HepG2 (cell line): ENCODE measurements around the gene TRPC4AP. TPM values are rescaled to one million over a fixed set of nuclear protein-coding genes. Genes with fewer than 3 reads are reported as not detected.
A peak's percentile ranks its signal among the peaks of the same experiment; 100 is the strongest.
"Not testable (repeated sequence)": the region's sequence is repeated elsewhere in the genome, so short reads cannot be mapped to it uniquely, and the experiment has no call there.

ENCODE experiments used
- ATAC-seq: fragments of 200-7000 bp; cut with Tn5 transposase; 3 replicates; pipeline ENCODE4 v1.9.1; 2020; ENCODE audit warnings: mild to moderate bottlenecking, moderate library complexity
- BruUV-seq: library from RNA; stranded (reverse); fragments of 400-500 nt; replicated peaks from 2 replicates; lab custom pipeline; 2021; lab: Mats Ljungman, UMichigan
- CTCF ChIA-PET: fragments of 300-600 bp; formaldehyde crosslinking; extraction: SDS; loops from one replicate; lab custom pipeline; 2021; ENCODE audit warnings: low total read pairs, inconsistent platforms, low intra/inter-chr PET ratio; lab: Yijun Ruan, JAX
- POLR2A ChIA-PET: fragments of 350-600 bp; sonication (Branson Sonifier 250); formaldehyde crosslinking; loops from one replicate; lab custom pipeline; 2020; ENCODE audit warnings: antibody characterized with exemption, inconsistent platforms; lab: Yijun Ruan, JAX
- DNase-seq: peaks from one replicate; pipeline ENCODE4 v3.0.0-alpha.2; 2015; ENCODE audit warnings: low spot score
- FAIRE-seq: peaks from 3 replicates; lab custom pipeline; 2011; peaks lifted over from hg19 to GRCh38; lab: Jason Lieb, UNC
- H2AFZ ChIP-seq: one replicate; pipeline ENCODE4 v1.6.1; 2011; ENCODE audit warnings: low read length, inconsistent platforms
- H3K27ac ChIP-seq: fragments of 300-600 bp; 3 replicates; pipeline ENCODE4 v1.8.0; 2011; ENCODE audit warnings: mixed run types, mild to moderate bottlenecking, mixed read lengths, low read length, inconsistent platforms; ENCODE audit not compliant: insufficient read depth; ENCODE audit errors: extremely low read length
- H3K27me3 ChIP-seq, 2 experiments: fragments of 200-600 bp in 1 of 2; 2 replicates in 1 of 2; 3 replicates in 1 of 2; pipeline versions ENCODE4 v1.6.0 to v1.8.0; 2011; ENCODE audit warnings: low read length in 2 of 2, mild to moderate bottlenecking in 2 of 2, moderate library complexity in 2 of 2, inconsistent platforms in 1 of 2; ENCODE audit not compliant: insufficient read depth in 2 of 2, control insufficient read depth in 1 of 2
- H3K36me3 ChIP-seq, 2 experiments: fragments of 200-600 bp in 1 of 2; replicated peaks in 1 of 2; 2 replicates in 1 of 2; 3 replicates in 1 of 2; pipeline versions ENCODE4 v1.5.1 to v1.8.0; 2011; ENCODE audit warnings: low read length in 2 of 2, inconsistent platforms in 1 of 2; ENCODE audit not compliant: insufficient read depth in 2 of 2, control insufficient read depth in 1 of 2
- H3K4me1 ChIP-seq: 2 replicates; pipeline ENCODE4 v1.5.1; 2012; ENCODE audit warnings: low read length, inconsistent platforms; ENCODE audit not compliant: insufficient read depth
- H3K4me2 ChIP-seq: 2 replicates; pipeline ENCODE4 v1.6.0; 2011; ENCODE audit warnings: low read depth, low read length, inconsistent platforms
- H3K4me3 ChIP-seq, 3 experiments: fragments of 200-600 bp in 1 of 3; sonication (generic), shearing (Covaris generic) in 1 of 3; replicated peaks in 1 of 3; 2 replicates each; pipeline ENCODE4 v1.5.1; 2011 to 2016; ENCODE audit warnings: low read length in 3 of 3, inconsistent platforms in 2 of 3, low read depth in 2 of 3, mild to moderate bottlenecking in 2 of 3, control low read depth in 1 of 3, mixed read lengths in 1 of 3; ENCODE audit not compliant: insufficient read depth in 1 of 3
- H3K79me2 ChIP-seq: one replicate; pipeline ENCODE4 v1.6.1; 2011; ENCODE audit warnings: low read length, inconsistent platforms; ENCODE audit not compliant: insufficient read depth
- H3K9ac ChIP-seq: 2 replicates; pipeline ENCODE4 v1.6.0; 2011; ENCODE audit warnings: mild to moderate bottlenecking, low read depth, low read length, inconsistent platforms; ENCODE audit not compliant: insufficient read depth
- H3K9me3 ChIP-seq: 2 replicates; pipeline ENCODE4 v1.5.1; 2012; ENCODE audit warnings: mild to moderate bottlenecking, low read length
- H4K20me1 ChIP-seq: 2 replicates; pipeline ENCODE4 v1.6.0; 2011; ENCODE audit warnings: inconsistent platforms, mild to moderate bottlenecking, low read length, moderate library complexity; ENCODE audit not compliant: insufficient read depth
- CBX1 ChIP-seq: IDR thresholded peaks from one replicate; pipeline ENCODE4 v1.6.1; 2016; ENCODE audit warnings: antibody characterized with exemption, low read depth
- MED8 ChIP-seq: sonication (generic); formaldehyde crosslinking; IDR thresholded peaks from 2 replicates; pipeline ENCODE4 v1.8.1; 2023; ENCODE audit warnings: mild to moderate bottlenecking, missing genetic modification reagents; ENCODE audit not compliant: insufficient replicate concordance
- NR2F2 ChIP-seq: IDR thresholded peaks from 2 replicates; pipeline ENCODE4 v1.6.1; 2012; ENCODE audit warnings: low read depth, inconsistent platforms, borderline replicate concordance
- SMAD1 ChIP-seq: sonication (generic); formaldehyde crosslinking; IDR thresholded peaks from 2 replicates; pipeline ENCODE4 v1.4.0; 2020; ENCODE audit warnings: missing genetic modification reagents, low read depth, mild to moderate bottlenecking, borderline replicate concordance
- SP140L ChIP-seq: sonication (generic); formaldehyde crosslinking; IDR thresholded peaks from 2 replicates; pipeline ENCODE4 v1.4.0; 2020; ENCODE audit warnings: missing genetic modification reagents, borderline replicate concordance
- SPEN ChIP-seq: sonication (generic); formaldehyde crosslinking; IDR thresholded peaks from 2 replicates; pipeline ENCODE4 v1.5.1; 2020; ENCODE audit warnings: low read depth, mild to moderate bottlenecking, missing genetic modification reagents
- TSC22D2 ChIP-seq: sonication (generic); formaldehyde crosslinking; IDR thresholded peaks from 2 replicates; pipeline ENCODE4 v1.5.1; 2020; ENCODE audit warnings: missing genetic modification reagents, mild to moderate bottlenecking, borderline replicate concordance
- XRCC5 ChIP-seq: fragments of 200-400 bp; formaldehyde crosslinking; optimal IDR thresholded peaks from 2 replicates; pipeline ENCODE3; 2017; ENCODE audit warnings: mild to moderate bottlenecking, low read length
- YY1 ChIP-seq: IDR thresholded peaks from 2 replicates; pipeline ENCODE4 v1.6.1; 2011; ENCODE audit warnings: low read length, low read depth, moderate library complexity, mild to moderate bottlenecking; ENCODE audit not compliant: insufficient read depth, insufficient replicate concordance
- ZBTB1 ChIP-seq: sonication (generic); formaldehyde crosslinking; IDR thresholded peaks from 2 replicates; pipeline ENCODE4 v1.4.0; 2020; ENCODE audit warnings: missing genetic modification reagents, borderline replicate concordance
- ZMYM3 ChIP-seq: sonication (generic); formaldehyde crosslinking; IDR thresholded peaks from 2 replicates; pipeline ENCODE4 v1.5.1; 2020; ENCODE audit warnings: mild to moderate bottlenecking, missing genetic modification reagents
- ZNF101 ChIP-seq: sonication (generic); formaldehyde crosslinking; IDR thresholded peaks from 2 replicates; pipeline ENCODE4 v1.4.0; 2020; ENCODE audit warnings: mild to moderate bottlenecking, low read depth, missing genetic modification reagents, borderline replicate concordance
- ZNF737 ChIP-seq: sonication (generic); formaldehyde crosslinking; IDR thresholded peaks from 2 replicates; pipeline ENCODE4 v1.5.0; 2020; ENCODE audit warnings: missing genetic modification reagents, mild to moderate bottlenecking, borderline replicate concordance
- ZNF879 ChIP-seq: sonication (generic); formaldehyde crosslinking; IDR thresholded peaks from 2 replicates; pipeline ENCODE4 v1.8.1; 2023; ENCODE audit warnings: missing genetic modification reagents
- WGBS: methylation state at CpG from one replicate; pipeline ENCODE4 v1.1.6; 2017; ENCODE audit warnings: low lambda C conversion rate; 5-methylcytosine and 5-hydroxymethylcytosine counted together
- in situ Hi-C: cut with HindIII; loops from 2 replicates; pipeline ENCODE4 v1.10.0; 2017; ENCODE audit warnings: low pct_unique_long_range_greater_than_20kb; ENCODE audit not compliant: extremely low pct_ligation_motif_present
- intact Hi-C: fragments of 100-400 bp; cut with micrococcal nuclease; formaldehyde crosslinking; loops from one replicate; pipeline ENCODE4 v1.10.0; 2022; ENCODE audit not compliant: unreplicated experiment
- polyA plus RNA-seq, 8 experiments: library from polyadenylated mRNA; depleted of rRNA in 3 of 8; stranded (reverse) in 7 of 8; unstranded in 1 of 8; fragments of >200 nt; fragmentation: Illumina TruSeq in 4 of 8; extraction: Trizol in 4 of 8; gene quantifications; 2 replicates each; pipeline versions ENCODE4 v1.2.1 to v1.2.3, GENCODE V29; 2011 to 2016; ENCODE audit warnings: low read depth in 4 of 8, missing spikeins in 1 of 8, mixed read lengths in 1 of 8; ENCODE audit not compliant: insufficient read depth in 1 of 8
- total RNA-seq, 5 experiments: library from RNA; depleted of rRNA; stranded (reverse); fragments of >200 nt; fragmentation: Illumina TruSeq; extraction: Trizol; gene quantifications; 2 replicates each; pipeline ENCODE4 v1.2.3, GENCODE V29; 2016; ENCODE audit warnings: low read depth in 1 of 5
- TF ChIP-seq, protein P1 (sequence below): sonication (generic); formaldehyde crosslinking; IDR thresholded peaks from 2 replicates; pipeline ENCODE4 v1.4.0; 2020; ENCODE audit warnings: low read depth, mild to moderate bottlenecking, missing genetic modification reagents
- TF ChIP-seq, protein P2 (sequence below): sonication (generic); formaldehyde crosslinking; IDR thresholded peaks from 2 replicates; pipeline ENCODE4 v1.4.0; 2020; ENCODE audit warnings: missing genetic modification reagents

TRPC4AP gene
- total and polyA plus RNA-seq, 2 of the 13 experiments (the other 11 are each of a cell fraction or from before 2014, with no cell fraction given) = 136 to 137 TPM

DNA sequence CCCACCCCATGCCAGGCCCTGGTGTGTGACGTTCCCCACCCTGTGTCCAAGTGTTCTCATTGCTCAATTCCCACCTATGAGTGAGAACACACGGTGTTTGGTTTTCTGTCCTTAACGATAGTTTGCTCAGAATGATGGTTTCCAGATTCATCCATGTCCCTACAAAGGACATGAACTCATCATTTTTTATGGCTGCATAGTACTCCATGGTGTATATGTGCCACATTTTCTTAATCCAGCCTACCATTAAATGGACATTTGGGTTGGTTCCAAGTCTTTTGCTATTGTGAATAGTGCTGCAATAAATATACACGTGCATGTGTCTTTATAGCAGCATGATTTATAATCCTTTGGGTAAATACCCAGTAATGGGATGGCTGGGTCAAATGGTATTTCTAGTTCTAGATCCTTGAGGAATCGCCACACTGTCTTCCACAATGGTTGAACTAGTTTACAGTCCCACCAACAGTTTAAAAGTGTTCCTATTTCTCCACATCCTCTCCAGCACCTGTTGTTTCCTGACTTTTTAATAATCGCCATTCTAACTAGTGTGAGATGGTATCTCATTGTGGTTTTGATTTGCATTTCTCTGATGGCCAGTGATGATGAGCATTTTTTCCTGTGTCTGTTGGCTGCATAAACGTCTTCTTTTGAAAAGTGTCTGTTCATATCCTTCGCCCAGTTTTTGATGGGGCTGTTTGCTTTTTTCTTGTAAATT lies 21.0 kb downstream of the TRPC4AP start:
- in situ Hi-C loops, H3K9me3 ChIP-seq, H3K27me3 ChIP-seq, H3K4me3 ChIP-seq, ATAC-seq, H3K9ac ChIP-seq, H3K4me2 ChIP-seq, DNase-seq, FAIRE-seq, H3K4me1 ChIP-seq, H3K27ac ChIP-seq, CTCF ChIA-PET, intact Hi-C loops, BruUV-seq, POLR2A ChIA-PET, H2AFZ ChIP-seq: not testable (repeated sequence)
- WGBS = 96% methylated on average over 8 of the region's 8 CpGs
- Histone ChIP-seq H3K36me3 (peaks cover 19 to 43% of the 10 kb centered on the region in 2 experiments), H4K20me1 (peaks cover 11% of the 10 kb centered on the region), H3K79me2 (peaks cover 38% of the 10 kb centered on the region)
- TF ChIP-seq ZMYM3 (CRISPR knock-in tag) = 0 out of 2 replicates have a peak, but pooled peaks have one; percentile 22

DNA sequence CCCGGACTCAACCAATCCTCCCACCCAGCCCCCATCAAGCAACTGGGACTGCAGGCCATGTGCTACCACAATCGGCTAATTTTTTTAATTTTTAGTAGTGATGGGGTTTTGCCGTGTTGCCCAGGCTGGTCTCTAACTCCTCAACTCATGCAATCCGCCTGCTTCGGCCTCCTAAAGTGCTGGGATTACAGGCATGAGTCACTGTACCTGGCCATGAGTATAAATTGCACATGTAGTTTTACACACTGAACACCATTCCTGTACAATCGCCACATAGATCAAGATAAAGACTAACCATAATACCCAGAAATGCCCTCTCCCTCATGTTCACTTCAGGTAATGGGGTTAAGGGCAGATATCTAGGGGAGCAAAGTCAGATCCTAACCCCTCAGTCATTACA lies 26.4 kb downstream of the TRPC4AP start:
- Histone ChIP-seq H4K20me1 (peaks cover 47% of the 10 kb centered on the region), H2AFZ (no peak overlapping the region), H3K9ac (no peak overlapping the region), H3K4me3 (no peak overlapping the region), H3K36me3 (peaks cover 23 to 66% of the 10 kb centered on the region in 2 experiments), H3K27me3 (no peaks in the 10 kb centered on the region), H3K27ac (no peak overlapping the region), H3K9me3 (no peaks in the 10 kb centered on the region), H3K79me2 (peaks cover 81% of the 10 kb centered on the region), H3K4me1 (0 out of 2 replicates have a peak, but pooled peaks cover 10% of the 10 kb centered on the region), H3K4me2 (no peak overlapping the region)
- in situ Hi-C loops (no loop called here), intact Hi-C loops (no loop called here)
- 97% methylated on average over 6 of the region's 6 CpGs for WGBS
- ChIA-PET POLR2A (no interaction called here), CTCF (no interaction called here)
- no peak for FAIRE-seq
- BruUV-seq = TSS peak; percentile 8
- ATAC-seq = no peak
- no peak for DNase-seq
- TF ChIP-seq, protein P1, sequence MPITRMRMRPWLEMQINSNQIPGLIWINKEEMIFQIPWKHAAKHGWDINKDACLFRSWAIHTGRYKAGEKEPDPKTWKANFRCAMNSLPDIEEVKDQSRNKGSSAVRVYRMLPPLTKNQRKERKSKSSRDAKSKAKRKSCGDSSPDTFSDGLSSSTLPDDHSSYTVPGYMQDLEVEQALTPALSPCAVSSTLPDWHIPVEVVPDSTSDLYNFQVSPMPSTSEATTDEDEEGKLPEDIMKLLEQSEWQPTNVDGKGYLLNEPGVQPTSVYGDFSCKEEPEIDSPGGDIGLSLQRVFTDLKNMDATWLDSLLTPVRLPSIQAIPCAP (CRISPR knock-in tag) = no peak
- TF ChIP-seq SPEN (CRISPR knock-in tag) = no peak
- no peak for TF ChIP-seq NR2F2
- TF ChIP-seq SP140L (CRISPR knock-in tag) = no peak
- TF ChIP-seq TSC22D2 (CRISPR knock-in tag) = no peak
- TF ChIP-seq ZNF737 (CRISPR knock-in tag) = no peak
- TF ChIP-seq XRCC5 = no peak
- TF ChIP-seq ZNF879 (CRISPR knock-in tag) = no peak
- no peak for TF ChIP-seq CBX1
- no peak for TF ChIP-seq SMAD1
- TF ChIP-seq YY1 = no peak
- TF ChIP-seq ZBTB1 (CRISPR knock-in tag) = no peak
- TF ChIP-seq, protein P2, sequence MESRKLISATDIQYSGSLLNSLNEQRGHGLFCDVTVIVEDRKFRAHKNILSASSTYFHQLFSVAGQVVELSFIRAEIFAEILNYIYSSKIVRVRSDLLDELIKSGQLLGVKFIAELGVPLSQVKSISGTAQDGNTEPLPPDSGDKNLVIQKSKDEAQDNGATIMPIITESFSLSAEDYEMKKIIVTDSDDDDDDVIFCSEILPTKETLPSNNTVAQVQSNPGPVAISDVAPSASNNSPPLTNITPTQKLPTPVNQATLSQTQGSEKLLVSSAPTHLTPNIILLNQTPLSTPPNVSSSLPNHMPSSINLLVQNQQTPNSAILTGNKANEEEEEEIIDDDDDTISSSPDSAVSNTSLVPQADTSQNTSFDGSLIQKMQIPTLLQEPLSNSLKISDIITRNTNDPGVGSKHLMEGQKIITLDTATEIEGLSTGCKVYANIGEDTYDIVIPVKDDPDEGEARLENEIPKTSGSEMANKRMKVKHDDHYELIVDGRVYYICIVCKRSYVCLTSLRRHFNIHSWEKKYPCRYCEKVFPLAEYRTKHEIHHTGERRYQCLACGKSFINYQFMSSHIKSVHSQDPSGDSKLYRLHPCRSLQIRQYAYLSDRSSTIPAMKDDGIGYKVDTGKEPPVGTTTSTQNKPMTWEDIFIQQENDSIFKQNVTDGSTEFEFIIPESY (CRISPR knock-in tag) = no peak
- TF ChIP-seq ZNF101 (CRISPR knock-in tag) = no peak
- no peak for TF ChIP-seq MED8 (CRISPR knock-in tag)
